B cell (primary cell): Measurements from ENCODE around the gene IRGC. TPM values are rescaled to one million over a fixed set of nuclear protein-coding genes. Genes with fewer than 3 reads are reported as not detected.

Experiments
- ATAC-seq: fragments of 200-7000 bp; cut with Tn5 transposase; one replicate; pipeline ENCODE4 v1.10.0; 2021; ENCODE audit warnings: low read depth, mild to moderate bottlenecking, moderate number of reproducible peaks, moderate library complexity
- CTCF ChIA-PET: fragments of 350-600 bp; sonication (Branson Sonifier 250); formaldehyde crosslinking; loops from one replicate; lab custom pipeline; 2021; ENCODE audit warnings: antibody characterized with exemption, inconsistent platforms; lab: Charles Lee
- POLR2A ChIA-PET: fragments of 350-600 bp; sonication (Branson Sonifier 250); formaldehyde crosslinking; loops from one replicate; lab custom pipeline; 2021; ENCODE audit warnings: antibody characterized with exemption; lab: Charles Lee
- DNase-seq: peaks from one replicate; pipeline ENCODE4 v3.0.0; 2013
- H2AFZ ChIP-seq: 2 replicates; pipeline ENCODE4 v1.6.1; 2012; ENCODE audit warnings: mild to moderate bottlenecking, low read depth, low read length; ENCODE audit not compliant: insufficient read depth, poor library complexity, severe bottlenecking
- H3K27ac ChIP-seq, 2 donors: 1 replicate in 1 of 2; 2 replicates in 1 of 2; pipeline ENCODE4 v1.5.1; 2012 to 2013; ENCODE audit warnings: low read length in 2 of 2, mild to moderate bottlenecking in 2 of 2, moderate library complexity in 1 of 2
- H3K27me3 ChIP-seq, 4 experiments: fragments of 200-600 bp in 1 of 4; sonication (generic) in 1 of 4; replicated peaks in 1 of 4; 1 replicate in 2 of 4; 2 replicates in 2 of 4; pipeline versions ENCODE4 v1.6.1 to v1.7.0; 2013 to 2016; ENCODE audit warnings: low read length in 3 of 4, mild to moderate bottlenecking in 2 of 4, mixed read lengths in 1 of 4, moderate library complexity in 1 of 4; ENCODE audit not compliant: insufficient read depth in 4 of 4, control insufficient read depth in 3 of 4; ENCODE audit errors: control extremely low read depth in 1 of 4
- H3K36me3 ChIP-seq, 2 experiments: replicated peaks in 1 of 2; 1 replicate in 1 of 2; 2 replicates in 1 of 2; pipeline versions ENCODE4 v1.6.1 to v1.7.1; 2013; ENCODE audit warnings: low read length in 1 of 2; ENCODE audit not compliant: insufficient read depth in 2 of 2, control insufficient read depth in 1 of 2; ENCODE audit errors: control extremely low read depth in 1 of 2, extremely low read depth in 1 of 2
- H3K4me1 ChIP-seq, 2 donors: fragments of 200-600 bp in 1 of 2; sonication (generic) in 1 of 2; 1 replicate in 1 of 2; 2 replicates in 1 of 2; pipeline versions ENCODE4 v1.5.1 to v1.6.1; 2013 to 2017; ENCODE audit warnings: low read length in 2 of 2; ENCODE audit not compliant: control insufficient read depth in 2 of 2, insufficient read depth in 2 of 2
- H3K4me2 ChIP-seq: replicated peaks from 2 replicates; pipeline ENCODE3; 2012; ENCODE audit warnings: mild to moderate bottlenecking, low read depth, low read length; ENCODE audit not compliant: poor library complexity, severe bottlenecking
- H3K4me3 ChIP-seq, 5 experiments: fragments of 200-600 bp in 1 of 5; sonication (generic) in 1 of 5; 1 replicate in 3 of 5; 2 replicates in 2 of 5; pipeline versions ENCODE4 v1.5.1 to v1.7.0; 2011 to 2016; ENCODE audit warnings: low read length in 4 of 5, mild to moderate bottlenecking in 4 of 5, low read depth in 2 of 5, control low read depth in 1 of 5, moderate library complexity in 1 of 5; ENCODE audit not compliant: insufficient read depth in 1 of 5; ENCODE audit errors: control extremely low read depth in 1 of 5, extremely low read depth in 1 of 5
- H3K79me2 ChIP-seq: fragments of 200-600 bp; sonication (generic); one replicate; pipeline ENCODE4 v1.6.0; 2016; ENCODE audit warnings: low read length; ENCODE audit not compliant: control insufficient read depth, insufficient read depth
- H3K9ac ChIP-seq: fragments of 200-600 bp; sonication (generic); 2 replicates; pipeline ENCODE4 v1.6.1; 2017; ENCODE audit warnings: mild to moderate bottlenecking, low read length, moderate library complexity
- H3K9me3 ChIP-seq, 3 donors: one replicate each; pipeline versions ENCODE4 v1.6.1 to v1.7.1; 2013; ENCODE audit warnings: low read length in 2 of 3; ENCODE audit not compliant: control insufficient read depth in 2 of 3, insufficient read depth in 1 of 3; ENCODE audit errors: control extremely low read depth in 1 of 3
- H4K20me1 ChIP-seq: 2 replicates; pipeline ENCODE4 v1.6.0; 2012; ENCODE audit warnings: mild to moderate bottlenecking, low read length; ENCODE audit not compliant: insufficient read depth, control insufficient read depth, poor library complexity, severe bottlenecking
- H3K27ac Mint-ChIP-seq: one replicate; pipeline ENCODE4 v1.8.0; 2021; ENCODE audit warnings: mixed read lengths
- H3K27me3 Mint-ChIP-seq: one replicate; pipeline ENCODE4 v1.8.0; 2021; ENCODE audit warnings: mixed read lengths
- H3K4me1 Mint-ChIP-seq: one replicate; pipeline ENCODE4 v1.8.0; 2021; ENCODE audit warnings: mixed read lengths
- H3K4me3 Mint-ChIP-seq: one replicate; pipeline ENCODE4 v1.8.0; 2021; ENCODE audit warnings: mixed read lengths
- H3K9me3 Mint-ChIP-seq: one replicate; pipeline ENCODE4 v1.8.0; 2022; ENCODE audit warnings: mixed read lengths; ENCODE audit not compliant: insufficient read depth
- EZH2 ChIP-seq: IDR thresholded peaks from 2 replicates; pipeline ENCODE4 v1.6.1; 2012; ENCODE audit warnings: borderline replicate concordance, low read depth, mild to moderate bottlenecking, moderate library complexity, low read length; ENCODE audit not compliant: insufficient read depth, poor library complexity, severe bottlenecking
- WGBS: methylation state at CpG from one replicate; pipeline ENCODE4 v1.1.5; 2013; ENCODE audit warnings: missing lambda C conversion rate; ENCODE audit not compliant: insufficient coverage; 5-methylcytosine and 5-hydroxymethylcytosine counted together
- intact Hi-C: fragments of 100-400 bp; cut with micrococcal nuclease; formaldehyde crosslinking; loops from one replicate; pipeline ENCODE4 v1.10.0; 2022
- polyA plus RNA-seq: library from polyadenylated mRNA; depleted of rRNA; stranded (reverse); fragments of >200 nt; gene quantifications from 2 replicates; pipeline ENCODE4 v1.2.3, GENCODE V29; 2012
- total RNA-seq, 2 donors: library from RNA; stranded (reverse); fragments of 120-200 nt in 1 of 2; gene quantifications; 1 replicate in 1 of 2; 2 replicates in 1 of 2; pipeline versions ENCODE4 v1.2.3 to v1.2.4, GENCODE V29; 2013 to 2022
- TF ChIP-seq, protein P1 (sequence below): fragments of 200-600 bp; IDR thresholded peaks from one replicate; pipeline ENCODE4 v1.8.0; 2022; ENCODE audit warnings: antibody characterized with exemption, mild to moderate bottlenecking

Gene IRGC
- total and polyA plus RNA-seq, 2 donors (not counting 1 experiment from before 2014, with no cell fraction given): not detected

DNA sequence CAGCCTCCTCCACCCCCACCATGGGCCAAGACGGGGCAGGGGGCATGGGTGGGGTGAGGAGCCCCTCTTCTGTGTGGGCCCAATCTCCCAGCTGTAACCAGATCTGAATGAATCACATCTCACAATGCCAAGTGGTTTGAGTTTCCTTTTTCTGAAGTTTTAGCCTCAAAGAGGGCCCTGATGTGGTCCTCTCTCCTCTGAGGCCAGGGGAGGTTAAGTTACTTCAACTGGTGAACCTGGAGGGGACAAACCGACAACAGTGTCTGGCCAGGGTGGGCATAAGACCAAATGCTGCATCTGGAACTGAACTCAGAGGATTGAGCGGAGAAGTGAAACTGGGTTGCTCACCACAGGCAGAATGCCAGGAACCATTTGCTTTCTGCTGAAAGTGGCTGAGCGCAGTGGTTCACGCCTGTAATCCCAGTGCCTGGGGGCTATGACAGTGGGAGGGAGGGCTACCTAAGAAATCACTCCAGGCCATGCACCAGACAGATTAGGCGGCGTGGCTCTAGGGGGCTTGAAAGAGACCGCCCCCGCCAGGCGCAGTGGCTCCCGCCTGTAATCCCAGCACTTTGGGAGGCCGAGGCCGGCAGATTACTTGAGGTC is 15.4 kb upstream of the IRGC start:
- peak overlapping the region; percentile 75 for H2AFZ ChIP-seq

More for the DNA sequence above, 15.4 kb upstream of the IRGC start:
- Mint-ChIP-seq H3K27me3 (peaks cover 20% of the 10 kb centered on the region), H3K9me3 (peaks cover 4% of the 10 kb centered on the region), H3K4me3 (peak overlapping the region; percentile 92), H3K27ac (peak overlapping the region; percentile 92), H3K4me1 (peaks cover 28% of the 10 kb centered on the region)
- Histone ChIP-seq H3K36me3 (no peaks in the 10 kb centered on the region), H3K27ac (peak overlapping the region; percentile 34 to 83), H3K4me1 (peaks cover 26 to 29% of the 10 kb centered on the region in 2 donors), H3K79me2 (no peaks in the 10 kb centered on the region), H3K4me2 (peak overlapping the region; percentile 79), H4K20me1 (no peaks in the 10 kb centered on the region), H3K9me3 (peaks cover 0 to 7% (median 3%) of the 10 kb centered on the region in 3 donors), H3K27me3 (peaks cover 0 to 17% (median 0%) of the 10 kb centered on the region in 4 experiments), H3K4me3 (peak overlapping the region in 1 of 5 experiments; percentile 61), H3K9ac (peak overlapping the region; percentile 70)
- CTCF ChIA-PET: interaction anchor here (0.6 kb wide), 1 partner anchor 38 kb away, joined by 5 read pairs; no protein-coding TSS in a partner anchor
- DNase-seq (peak; percentile 56), ATAC-seq (peak; percentile 21)
- TF ChIP-seq, protein P1, sequence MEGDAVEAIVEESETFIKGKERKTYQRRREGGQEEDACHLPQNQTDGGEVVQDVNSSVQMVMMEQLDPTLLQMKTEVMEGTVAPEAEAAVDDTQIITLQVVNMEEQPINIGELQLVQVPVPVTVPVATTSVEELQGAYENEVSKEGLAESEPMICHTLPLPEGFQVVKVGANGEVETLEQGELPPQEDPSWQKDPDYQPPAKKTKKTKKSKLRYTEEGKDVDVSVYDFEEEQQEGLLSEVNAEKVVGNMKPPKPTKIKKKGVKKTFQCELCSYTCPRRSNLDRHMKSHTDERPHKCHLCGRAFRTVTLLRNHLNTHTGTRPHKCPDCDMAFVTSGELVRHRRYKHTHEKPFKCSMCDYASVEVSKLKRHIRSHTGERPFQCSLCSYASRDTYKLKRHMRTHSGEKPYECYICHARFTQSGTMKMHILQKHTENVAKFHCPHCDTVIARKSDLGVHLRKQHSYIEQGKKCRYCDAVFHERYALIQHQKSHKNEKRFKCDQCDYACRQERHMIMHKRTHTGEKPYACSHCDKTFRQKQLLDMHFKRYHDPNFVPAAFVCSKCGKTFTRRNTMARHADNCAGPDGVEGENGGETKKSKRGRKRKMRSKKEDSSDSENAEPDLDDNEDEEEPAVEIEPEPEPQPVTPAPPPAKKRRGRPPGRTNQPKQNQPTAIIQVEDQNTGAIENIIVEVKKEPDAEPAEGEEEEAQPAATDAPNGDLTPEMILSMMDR: no peak
- TF ChIP-seq EZH2: no peak
- POLR2A ChIA-PET: no interaction called here
- intact Hi-C loops: loop anchor here (2.0 kb wide), 1 partner anchor 24 kb away; no protein-coding TSS in a partner anchor
- WGBS: 71% methylated on average over 12 of the region's 13 CpGs
